T-helper 1 cell treated with Interleukin-12 subunit alpha and Interleukin-12 subunit beta and Interleukin-4 antibody, amounts not matched to agents 30 μg/mL and 1 μg/mL, for 36 hours (primary cell): ENCODE measurements around the gene SLC30A3.

Experiments used
- H3K27ac Mint-ChIP-seq: one replicate; pipeline ENCODE4 v1.8.0; 2021; ENCODE audit warnings: mild to moderate bottlenecking, mixed read lengths
- H3K27me3 Mint-ChIP-seq: one replicate; pipeline ENCODE4 v1.8.0; 2021; ENCODE audit warnings: low read depth, mixed read lengths
- H3K36me3 Mint-ChIP-seq: one replicate; pipeline ENCODE4 v1.8.0; 2021; ENCODE audit warnings: low read depth, mixed read lengths
- H3K4me1 Mint-ChIP-seq: one replicate; pipeline ENCODE4 v1.8.0; 2021; ENCODE audit warnings: low read depth, mixed read lengths
- H3K4me3 Mint-ChIP-seq: one replicate; pipeline ENCODE4 v1.8.0; 2021; ENCODE audit warnings: mild to moderate bottlenecking, moderate library complexity, mixed read lengths
- H3K9me3 Mint-ChIP-seq: one replicate; pipeline ENCODE4 v1.8.0; 2021; ENCODE audit warnings: mixed read lengths

SLC30A3 gene

DNA sequence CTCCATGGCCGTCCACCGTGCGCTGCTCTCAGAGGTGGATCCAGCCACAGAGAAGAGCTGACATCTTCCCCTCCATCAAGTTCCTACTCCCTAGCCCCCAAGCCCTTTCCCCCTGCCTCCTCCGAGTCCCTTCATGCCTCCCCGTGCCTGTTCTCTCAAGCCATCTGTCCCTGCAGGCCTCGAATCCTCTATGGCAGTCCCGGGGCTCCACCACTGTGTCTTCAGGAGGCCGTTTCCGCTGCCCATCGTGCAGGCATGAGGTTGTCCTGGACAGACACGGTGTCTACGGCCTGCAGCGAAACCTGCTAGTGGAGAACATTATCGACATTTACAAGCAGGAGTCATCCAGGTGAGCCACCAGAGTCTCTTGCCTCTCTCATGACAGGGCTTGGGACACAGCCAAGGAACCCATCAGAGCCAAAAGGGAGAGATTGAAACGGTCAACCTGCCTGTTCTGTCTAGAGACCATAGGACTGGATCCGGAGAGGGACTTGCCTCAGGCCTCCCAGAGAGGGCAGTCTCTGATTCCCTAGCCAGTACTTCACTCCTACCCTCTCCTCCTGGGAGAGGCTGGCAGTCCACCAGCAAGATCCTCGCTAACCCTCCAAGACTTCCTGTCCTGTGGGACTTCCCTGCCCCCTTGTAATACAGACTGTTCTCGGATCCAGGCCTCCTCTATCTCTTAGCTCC lies 35.7 kb upstream of the SLC30A3 start:
- no peak overlapping the region for H3K27ac Mint-ChIP-seq
- no peaks in the 10 kb centered on the region for H3K9me3 Mint-ChIP-seq

GRCh38 chr2:27297195-27297594 lies 34.3 kb upstream of the SLC30A3 start:
- Mint-ChIP-seq H3K9me3 (no peaks in the 10 kb centered on the region), H3K36me3 (no peaks in the 10 kb centered on the region), H3K27me3 (peaks cover 25% of the 10 kb centered on the region), H3K4me1 (no peaks in the 10 kb centered on the region), H3K4me3 (no peak overlapping the region), H3K27ac (no peak overlapping the region)

More for the DNA sequence above, 35.7 kb upstream of the SLC30A3 start:
- Mint-ChIP-seq H3K4me1 (peaks cover 4% of the 10 kb centered on the region), H3K27me3 (peaks cover 15% of the 10 kb centered on the region), H3K4me3 (no peak overlapping the region), H3K36me3 (no peaks in the 10 kb centered on the region)

DNA sequence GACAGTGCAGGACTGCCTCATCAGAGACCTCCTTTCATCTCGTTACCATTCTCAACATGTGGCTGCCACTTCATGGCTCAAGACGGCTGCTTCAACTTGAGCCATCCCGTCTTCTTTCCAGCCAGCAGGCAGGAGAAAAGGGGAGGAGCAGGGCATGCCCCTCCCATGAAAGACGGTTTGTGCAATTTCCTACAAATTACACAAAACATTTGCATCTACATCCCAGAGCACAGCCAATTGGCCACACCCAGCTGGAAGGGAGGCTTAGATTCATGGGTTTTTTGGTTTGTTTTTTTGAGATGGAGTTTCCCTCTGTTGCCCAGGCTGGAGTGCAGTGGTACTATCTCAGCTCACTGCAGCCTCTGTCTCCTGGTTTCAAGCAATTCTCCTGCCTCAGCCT lies 33.6 kb upstream of the SLC30A3 start:
- no peaks in the 10 kb centered on the region for H3K9me3 Mint-ChIP-seq
- H3K27me3 Mint-ChIP-seq: peaks cover 32% of the 10 kb centered on the region
- H3K36me3 Mint-ChIP-seq: no peaks in the 10 kb centered on the region
- H3K27ac Mint-ChIP-seq: no peak overlapping the region
- H3K4me3 Mint-ChIP-seq: no peak overlapping the region
- H3K4me1 Mint-ChIP-seq: no peaks in the 10 kb centered on the region

- peaks cover 34% of the 10 kb centered on the region for H3K27me3 Mint-ChIP-seq
- H3K27ac Mint-ChIP-seq: no peak overlapping the region
- no peaks in the 10 kb centered on the region for H3K9me3 Mint-ChIP-seq
- H3K4me1 Mint-ChIP-seq: no peaks in the 10 kb centered on the region
- H3K36me3 Mint-ChIP-seq: no peaks in the 10 kb centered on the region
- H3K4me3 Mint-ChIP-seq: no peak overlapping the region
Observed at GRCh38 chr2:27294928-27295327, 32.1 kb upstream of the SLC30A3 start.

DNA sequence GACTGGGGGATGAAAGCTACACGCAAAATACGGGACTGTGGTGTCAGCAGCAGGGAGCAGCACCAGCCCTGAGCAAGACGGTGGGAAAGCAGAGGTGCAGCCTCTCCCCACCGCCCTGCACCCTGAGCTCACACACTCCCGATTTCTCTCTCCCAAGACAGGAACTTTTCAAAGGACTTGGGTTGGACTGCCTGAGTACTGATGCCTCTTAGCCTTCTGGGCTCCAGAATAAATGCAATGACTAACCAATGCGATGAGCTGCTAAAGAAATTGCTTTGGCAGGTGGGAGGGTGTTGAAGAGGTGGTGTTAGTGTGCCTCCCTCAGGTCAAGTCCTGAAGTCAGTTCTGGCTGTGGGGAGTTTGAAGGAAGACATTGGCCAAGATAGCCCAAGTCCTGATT lies 29.0 kb upstream of the SLC30A3 start:
- Mint-ChIP-seq H3K36me3 (no peaks in the 10 kb centered on the region), H3K4me1 (no peaks in the 10 kb centered on the region), H3K4me3 (no peak overlapping the region), H3K27ac (no peak overlapping the region), H3K27me3 (peaks cover 43% of the 10 kb centered on the region), H3K9me3 (no peaks in the 10 kb centered on the region)

DNA sequence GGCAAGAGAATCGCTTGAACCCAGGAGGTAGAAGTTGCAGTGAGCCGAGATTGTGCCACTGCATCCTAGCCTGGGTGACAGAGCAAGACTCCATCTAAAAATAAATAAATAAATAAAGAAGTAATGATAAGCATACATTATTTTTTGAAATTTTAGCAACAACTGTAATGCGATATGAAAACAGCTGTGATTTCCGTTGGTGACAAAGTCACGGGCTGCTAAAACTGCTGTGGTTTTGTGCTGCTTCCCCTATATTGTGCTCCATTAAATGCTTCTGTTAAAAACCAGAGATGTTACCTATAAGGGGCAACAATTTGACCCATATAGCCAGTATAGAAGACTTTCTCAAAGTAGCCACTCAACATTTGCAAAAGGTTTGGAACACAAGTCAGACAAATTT lies 27.7 kb upstream of the SLC30A3 start:
- no peaks in the 10 kb centered on the region for H3K9me3 Mint-ChIP-seq
- H3K27me3 Mint-ChIP-seq: peaks cover 46% of the 10 kb centered on the region
- H3K27ac Mint-ChIP-seq: no peak overlapping the region

GRCh38 chr2:27288610-27289009 lies 25.8 kb upstream of the SLC30A3 start:
- H3K36me3 Mint-ChIP-seq: no peaks in the 10 kb centered on the region
- no peak overlapping the region for H3K4me3 Mint-ChIP-seq
- H3K27me3 Mint-ChIP-seq: peaks cover 51% of the 10 kb centered on the region
- H3K27ac Mint-ChIP-seq: no peak overlapping the region
- no peaks in the 10 kb centered on the region for H3K4me1 Mint-ChIP-seq
- H3K9me3 Mint-ChIP-seq: no peaks in the 10 kb centered on the region

More for the DNA sequence above, 27.7 kb upstream of the SLC30A3 start:
- Mint-ChIP-seq H3K4me3 (no peak overlapping the region), H3K4me1 (no peaks in the 10 kb centered on the region), H3K36me3 (no peaks in the 10 kb centered on the region)

DNA sequence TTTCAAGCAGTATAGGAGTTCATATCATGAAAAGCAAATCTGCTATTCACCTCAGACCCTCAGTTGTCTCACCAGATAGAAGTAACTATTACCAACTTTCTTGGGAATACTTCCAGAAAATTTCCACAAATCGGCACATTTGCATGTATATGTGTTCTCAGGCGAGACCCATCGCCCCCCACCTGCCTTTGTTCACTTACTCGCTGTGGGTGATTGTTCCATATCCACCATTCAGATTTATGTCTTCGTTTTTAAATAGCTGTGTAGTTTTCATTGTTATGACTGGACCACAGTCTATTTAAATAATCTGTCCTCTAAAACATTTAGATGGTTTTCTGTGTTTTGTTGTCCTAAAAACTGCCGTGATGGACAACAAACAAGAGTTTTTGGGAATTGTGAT lies 22.6 kb upstream of the SLC30A3 start:
- Mint-ChIP-seq H3K4me1 (no peaks in the 10 kb centered on the region), H3K27me3 (peaks cover 48% of the 10 kb centered on the region), H3K4me3 (no peak overlapping the region), H3K9me3 (no peaks in the 10 kb centered on the region), H3K27ac (no peak overlapping the region), H3K36me3 (no peaks in the 10 kb centered on the region)

GRCh38 chr2:27284996-27285395 lies 22.1 kb upstream of the SLC30A3 start:
- H3K9me3 Mint-ChIP-seq: no peaks in the 10 kb centered on the region
- H3K4me1 Mint-ChIP-seq: peaks cover under 1% of the 10 kb centered on the region
- H3K4me3 Mint-ChIP-seq: no peak overlapping the region
- peaks cover 48% of the 10 kb centered on the region for H3K27me3 Mint-ChIP-seq
- no peak overlapping the region for H3K27ac Mint-ChIP-seq
- H3K36me3 Mint-ChIP-seq: no peaks in the 10 kb centered on the region

DNA sequence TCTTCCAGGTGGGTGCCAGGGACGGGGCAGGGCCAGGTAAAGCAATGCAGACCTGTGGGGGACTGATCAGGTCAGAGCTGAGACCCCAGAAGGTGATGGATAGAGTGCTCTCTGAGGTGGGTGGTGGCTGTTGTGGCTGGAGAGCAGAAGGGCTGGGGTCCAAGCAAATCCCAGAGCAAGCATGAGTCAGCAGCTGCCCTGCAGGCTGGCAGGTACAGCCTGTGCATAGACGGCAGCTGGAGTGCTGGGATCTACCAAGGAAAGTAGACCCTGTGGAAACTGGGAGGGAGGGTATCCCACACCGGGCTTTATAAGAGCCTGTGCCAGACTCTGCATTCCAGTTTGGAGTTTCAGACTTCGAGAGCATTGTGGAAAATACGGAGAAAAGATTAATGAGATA lies 20.0 kb upstream of the SLC30A3 start:
- H3K9me3 Mint-ChIP-seq: no peaks in the 10 kb centered on the region
- peaks cover 3% of the 10 kb centered on the region for H3K4me1 Mint-ChIP-seq
- H3K27me3 Mint-ChIP-seq: peaks cover 39% of the 10 kb centered on the region
- no peak overlapping the region for H3K4me3 Mint-ChIP-seq
- no peak overlapping the region for H3K27ac Mint-ChIP-seq
- H3K36me3 Mint-ChIP-seq: no peaks in the 10 kb centered on the region

- Mint-ChIP-seq H3K9me3 (no peaks in the 10 kb centered on the region), H3K27ac (no peak within 1 kb of the TSS), H3K4me1 (peaks cover 3% of the 10 kb centered on the region), H3K4me3 (no peak within 1 kb of the TSS), H3K36me3 (no peaks in the 10 kb centered on the region), H3K27me3 (peaks cover 40% of the 10 kb centered on the region)
Observed at GRCh38 chr2:27281855-27282559, 19.2 kb upstream of the SLC30A3 start, which contains the start of gene TRIM54. TRIM54 (plus strand) TSS chr2:27282429; CDS start chr2:27282732, 303 bp downstream.

- H3K27me3 Mint-ChIP-seq: peaks cover 37% of the 10 kb centered on the region
- H3K36me3 Mint-ChIP-seq: no peaks in the 10 kb centered on the region
- no peaks in the 10 kb centered on the region for H3K9me3 Mint-ChIP-seq
- H3K4me1 Mint-ChIP-seq: peaks cover 3% of the 10 kb centered on the region
- no peak overlapping the region for H3K4me3 Mint-ChIP-seq
- H3K27ac Mint-ChIP-seq: no peak overlapping the region
Observed at GRCh38 chr2:27281442-27281841, 18.6 kb upstream of the SLC30A3 start.

DNA sequence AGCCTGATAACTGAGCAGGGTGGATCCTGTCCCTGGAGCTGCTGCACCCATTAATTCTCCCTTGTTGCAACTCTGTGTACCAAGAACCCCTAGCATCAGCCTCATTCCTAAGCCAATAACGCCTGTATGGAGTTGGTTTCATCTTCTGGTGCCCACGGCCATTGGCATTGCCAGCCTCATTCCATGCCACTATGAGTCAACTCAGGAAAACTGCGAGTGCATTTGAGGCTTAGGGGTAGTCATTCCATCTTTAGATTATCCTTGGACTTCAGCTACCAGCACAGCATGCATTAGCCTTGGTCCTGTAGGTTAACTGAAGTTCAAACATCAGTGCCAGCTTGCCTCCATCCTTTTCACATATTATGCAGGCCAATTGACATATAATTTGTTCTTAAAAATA lies 18.0 kb upstream of the SLC30A3 start:
- no peak overlapping the region for H3K4me3 Mint-ChIP-seq
- H3K27me3 Mint-ChIP-seq: peaks cover 36% of the 10 kb centered on the region
- peaks cover 3% of the 10 kb centered on the region for H3K4me1 Mint-ChIP-seq
- H3K27ac Mint-ChIP-seq: no peak overlapping the region
- H3K36me3 Mint-ChIP-seq: no peaks in the 10 kb centered on the region
- H3K9me3 Mint-ChIP-seq: no peaks in the 10 kb centered on the region

GRCh38 chr2:27278010-27278409 lies 15.2 kb upstream of the SLC30A3 start:
- no peak overlapping the region for H3K27ac Mint-ChIP-seq

More at GRCh38 chr2:27278010-27278409, 15.2 kb upstream of the SLC30A3 start:
- Mint-ChIP-seq H3K9me3 (no peaks in the 10 kb centered on the region), H3K27me3 (peaks cover 28% of the 10 kb centered on the region), H3K36me3 (no peaks in the 10 kb centered on the region), H3K4me1 (peaks cover 4% of the 10 kb centered on the region), H3K4me3 (no peak overlapping the region)
